A549 (cell line): ENCODE measurements around the gene MYCBP.
"Not testable (repeated sequence)": the region's sequence is repeated elsewhere in the genome, so short reads cannot be mapped to it uniquely, and the experiment has no call there.

Experiments
- BCL3 ChIP-seq: fragments of >200 bp; sonication (Bioruptor Twin); formaldehyde crosslinking; IDR thresholded peaks from 3 replicates; pipeline ENCODE4 v1.6.1; 2016
- BHLHE40 ChIP-seq: IDR thresholded peaks from 2 replicates; pipeline ENCODE4 v1.6.1; 2012; ENCODE audit warnings: low read depth, low read length, inconsistent platforms
- CEBPB ChIP-seq, 2 experiments: fragments of >200 bp in 1 of 2; sonication (Bioruptor Twin) in 1 of 2; formaldehyde crosslinking in 1 of 2; IDR thresholded peaks; 2 replicates each; pipeline ENCODE4 v1.6.1; 2012 to 2016
- CTCF ChIP-seq: fragments of >200 bp; sonication (Bioruptor Twin); formaldehyde crosslinking; IDR thresholded peaks from 3 replicates; pipeline ENCODE4 v1.5.1; 2016
- ELK1 ChIP-seq: fragments of 150-350 bp; IDR thresholded peaks from 2 replicates; pipeline ENCODE4 v1.6.1; 2014; ENCODE audit warnings: low read depth, mild to moderate bottlenecking, low read length
- EP300 ChIP-seq, 2 experiments: fragments of >200 bp; sonication (Bioruptor Twin); formaldehyde crosslinking; IDR thresholded peaks; 2 replicates in 1 of 2; 3 replicates in 1 of 2; pipeline ENCODE4 v1.6.1; 2016 to 2017
- JUN ChIP-seq, 2 experiments: fragments of >200 bp; sonication (Bioruptor Twin); formaldehyde crosslinking; IDR thresholded peaks; 2 replicates in 1 of 2; 3 replicates in 1 of 2; pipeline ENCODE4 v1.6.1; 2016 to 2017
- MAX ChIP-seq: IDR thresholded peaks from 2 replicates; pipeline ENCODE4 v1.6.1; 2012
- POLR2A ChIP-seq: IDR thresholded peaks from 2 replicates; pipeline ENCODE4 v1.6.1; 2012; ENCODE audit warnings: mild to moderate bottlenecking, low read length
- RAD21 ChIP-seq, 2 experiments: fragments of >200 bp in 1 of 2; sonication (Bioruptor Twin) in 1 of 2; formaldehyde crosslinking in 1 of 2; IDR thresholded peaks in 1 of 2; conservative IDR thresholded peaks in 1 of 2; 2 replicates in 1 of 2; 3 replicates in 1 of 2; pipeline ENCODE4 v1.6.1; 2012 to 2018; ENCODE audit warnings: inconsistent platforms in 1 of 2
- RNF2 ChIP-seq: fragments of 200-600 bp; sonication (generic); IDR thresholded peaks from 2 replicates; pipeline ENCODE4 v1.6.1; 2016; ENCODE audit warnings: low read depth, mild to moderate bottlenecking, antibody characterized with exemption, moderate library complexity, borderline replicate concordance
- TP53 ChIP-seq: fragments of 250-450 bp; sonication (Bioruptor Pico); IDR thresholded peaks from 2 replicates; pipeline ENCODE4 v1.5.0; 2021; ENCODE audit warnings: mild to moderate bottlenecking, moderate library complexity
- ZC3H11A ChIP-seq: fragments of 450-650 bp; IDR thresholded peaks from 2 replicates; pipeline ENCODE4 v1.6.1; 2014; ENCODE audit warnings: antibody characterized with exemption, mild to moderate bottlenecking

- TF ChIP-seq TP53 (CRISPR knock-in tag); CEBPB (IDR thresholded peaks at IDR 0.05); CTCF; BCL3; MAX; EP300 (IDR thresholded peaks at IDR 0.05); POLR2A; ZC3H11A; RAD21 (conservative IDR thresholded peaks at IDR 0.05 in 1 of 2, IDR thresholded peaks at IDR 0.05 in 1 of 2); JUN (IDR thresholded peaks at IDR 0.05); RNF2; ELK1; BHLHE40: not testable (repeated sequence)
These were observed 36.8 kb downstream of the MYCBP start for GRCh38 chr1:38836316-38836715.
